GM12872 (cell line): ENCODE measurements around the gene COP1.

Experiments
- CTCF ChIP-seq: IDR thresholded peaks from 3 replicates; pipeline ENCODE4 v1.5.1; 2011; ENCODE audit warnings: low read depth, mild to moderate bottlenecking, low read length, moderate library complexity; ENCODE audit not compliant: insufficient read depth

Gene COP1

GRCh38 chr1:175969231-175969630 lies 237.9 kb downstream of the COP1 start:
- no peak for TF ChIP-seq CTCF

DNA sequence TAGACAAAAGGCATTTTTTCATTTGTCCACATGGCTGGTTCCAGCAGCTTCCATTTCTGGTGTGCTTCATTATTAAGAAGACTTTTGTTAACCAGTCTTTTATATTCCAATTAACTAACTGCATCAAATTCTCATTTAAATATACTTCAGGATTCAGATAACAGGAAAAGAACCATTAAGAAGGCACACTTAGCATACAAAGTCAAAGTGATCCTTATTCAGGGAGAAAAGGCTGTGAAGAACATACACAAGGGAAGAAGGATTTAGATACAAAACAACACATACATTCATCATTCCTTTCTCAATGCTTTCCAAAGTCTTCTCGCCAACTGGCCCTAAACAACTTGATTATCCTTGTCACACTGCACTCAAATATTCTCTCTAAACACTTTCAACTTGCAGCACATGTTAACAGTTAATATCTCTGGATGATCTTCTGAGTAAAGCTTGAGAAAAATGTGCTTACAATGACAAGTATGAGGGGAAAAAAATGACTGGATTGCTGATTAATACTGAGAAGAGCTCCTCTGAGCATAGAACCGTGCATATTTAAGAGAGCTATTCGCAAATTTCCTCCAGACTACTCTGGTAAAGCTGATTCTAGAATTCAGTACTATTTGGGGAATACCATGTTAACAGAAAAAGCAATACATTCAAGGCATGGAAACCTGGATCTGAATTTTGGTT lies 238.5 kb downstream of the COP1 start:
- TF ChIP-seq CTCF: no peak

DNA sequence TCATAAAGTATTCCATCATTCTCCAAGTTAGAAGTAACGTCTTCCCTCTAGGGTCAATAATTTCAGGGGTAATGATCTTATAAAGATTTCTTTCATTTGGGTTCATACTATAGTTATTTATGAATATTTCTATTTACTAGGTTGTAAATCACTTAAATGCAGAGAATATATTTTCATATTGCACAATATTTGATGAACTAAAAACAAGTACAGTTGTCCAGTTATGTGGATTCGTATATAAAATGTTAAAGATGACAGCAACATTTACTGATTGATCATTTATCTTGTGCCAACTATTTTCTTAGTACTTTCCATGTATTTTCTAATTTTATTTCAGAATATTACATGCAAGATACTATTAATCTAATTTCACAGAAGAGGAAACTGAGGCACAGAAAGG lies 243.3 kb downstream of the COP1 start:
- no peak for TF ChIP-seq CTCF

DNA sequence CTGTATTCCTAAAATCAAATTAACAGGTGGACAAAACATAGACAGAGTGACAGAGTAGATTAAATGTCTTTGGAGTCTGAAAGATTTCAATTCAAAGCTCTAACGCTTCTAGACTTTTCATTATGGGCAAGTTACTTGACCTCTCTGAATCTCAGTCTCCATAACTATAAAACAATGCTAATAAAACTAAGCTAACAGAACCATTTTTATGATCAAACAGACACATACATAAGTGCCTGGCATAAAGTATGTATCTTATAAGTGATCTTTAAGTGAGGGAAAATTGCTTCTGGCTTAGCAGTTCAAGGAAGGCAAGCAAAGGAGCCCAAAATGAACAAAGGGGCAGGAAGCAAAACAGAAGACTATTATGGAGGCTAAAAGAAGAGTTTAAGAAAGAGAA lies 246.9 kb downstream of the COP1 start:
- no peak for TF ChIP-seq CTCF

DNA sequence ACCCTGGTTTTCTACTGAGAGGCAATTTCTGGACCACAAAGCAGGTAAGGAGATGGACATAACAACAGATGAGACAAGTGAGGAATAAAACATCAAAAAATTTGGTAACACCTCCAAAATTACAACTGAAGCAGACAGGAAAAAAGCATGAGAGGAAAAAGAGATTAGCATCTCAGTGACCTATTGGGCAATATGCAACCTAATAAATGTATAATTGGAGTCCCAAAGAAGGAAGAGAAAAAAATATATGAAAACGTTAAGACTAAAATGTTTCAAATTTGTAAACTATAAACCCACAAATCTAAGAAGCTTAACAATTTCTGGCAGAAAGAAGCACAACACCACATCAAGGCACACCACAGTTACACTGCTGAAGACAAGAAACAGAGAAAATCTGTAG lies 255.5 kb downstream of the COP1 start:
- no peak for TF ChIP-seq CTCF

GRCh38 chr1:175947771-175948170 lies 259.3 kb downstream of the COP1 start:
- no peak for TF ChIP-seq CTCF

DNA sequence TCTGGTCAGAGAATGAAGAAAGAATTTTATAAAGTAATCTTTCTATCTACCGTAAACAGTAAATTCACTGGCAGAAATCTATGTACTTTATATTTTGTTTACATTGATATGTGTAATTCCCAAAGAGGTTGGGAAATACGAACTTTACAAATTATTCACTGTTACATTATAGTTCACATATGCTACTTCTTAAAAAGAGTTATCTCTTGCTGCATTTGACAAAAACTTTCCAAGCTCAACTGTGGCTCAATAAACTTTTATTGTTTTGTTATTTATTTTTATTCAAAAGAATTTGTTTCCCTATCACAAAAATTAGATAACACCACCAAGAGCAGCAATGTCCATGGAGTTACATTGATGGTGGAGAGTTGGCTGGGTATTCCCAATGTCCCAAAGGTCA lies 262.5 kb downstream of the COP1 start:
- no peak for TF ChIP-seq CTCF
